Heart left ventricle (tissue), 13 donors: ENCODE results near the gene PCDH17.

Experiments
- CTCF ChIP-seq, 12 donors: fragments of 200-600 bp; sonication (generic) in 4 of 12; IDR thresholded peaks; one replicate each; pipeline versions ENCODE4 v1.5.0 to v1.8.0; 2018 to 2022; ENCODE audit warnings: antibody characterized with exemption in 12 of 12, mild to moderate bottlenecking in 5 of 12
- POLR2A ChIP-seq, 2 donors: fragments of 450-650 bp; IDR thresholded peaks; one replicate each; pipeline ENCODE4 v1.6.1; 2017; ENCODE audit warnings: antibody characterized with exemption in 2 of 2, mild to moderate bottlenecking in 2 of 2, moderate library complexity in 2 of 2
- donor health status: ischemic (EF 13 %, LVEDD 7.1; RV severe dilation, severe dysfunction).
- donor health status: DM: no; HTN: yes; CAD: no.
- donor health status: DM: no; HTN: no; CAD: no.
- donor health status: ischemic (EF 25% LVEDD 6.9; RV normal size, moderate dysfunction).
- donor health status: ischemic (EF 25% LVEDD 5.7; RV mildly dilated, moderate dysfunction).
- donor health status: ischemic (EF 35%, LVEDD 5.7; RV mildly dilated, moderate dysfunction).
- donor health status: nonischemic (EF 11% LVEDD 7.7; RV severe dilation, severe dysfunction).
- donor health status: DM: yes; HTN: yes; CAD: no.
- donor health status: PGD.
- donor health status: ischemic (EF 29% LVEDD 5.4; RV normal size, mild dysfunction).
- donor health status: nonischemic (EF 23%, LVEDD 6.1; RV moderate dilation, normal function).

GRCh38 chr13:57638186-57638890, 6.8 kb downstream of the PCDH17 start:
- TF ChIP-seq CTCF (IDR thresholded peaks at IDR 0.05) = no peak
- no peak for TF ChIP-seq POLR2A (IDR thresholded peaks at IDR 0.05)
